ENCODE data around the gene SNW1.

DNA sequence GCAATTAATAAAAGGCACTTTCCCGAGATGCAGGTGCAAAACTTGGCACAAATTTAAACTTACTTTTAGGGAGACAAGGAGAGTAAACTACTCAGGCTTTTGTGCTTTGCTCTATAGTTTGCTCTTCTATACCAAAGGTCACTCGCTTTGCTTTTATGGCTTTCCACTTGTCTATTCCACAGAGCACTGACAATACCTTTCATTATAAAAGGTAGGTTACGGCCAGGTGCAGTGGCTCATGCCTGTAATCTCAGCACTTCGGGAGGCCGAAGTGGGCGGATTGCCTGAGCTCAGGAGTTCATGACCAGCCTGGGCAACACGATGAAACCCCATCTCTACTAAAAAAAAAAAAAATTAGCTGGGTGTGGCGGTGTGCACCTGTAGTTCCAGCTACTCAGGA lies 86.0 kb downstream of the SNW1 start:
- TF ChIP-seq, protein P1, sequence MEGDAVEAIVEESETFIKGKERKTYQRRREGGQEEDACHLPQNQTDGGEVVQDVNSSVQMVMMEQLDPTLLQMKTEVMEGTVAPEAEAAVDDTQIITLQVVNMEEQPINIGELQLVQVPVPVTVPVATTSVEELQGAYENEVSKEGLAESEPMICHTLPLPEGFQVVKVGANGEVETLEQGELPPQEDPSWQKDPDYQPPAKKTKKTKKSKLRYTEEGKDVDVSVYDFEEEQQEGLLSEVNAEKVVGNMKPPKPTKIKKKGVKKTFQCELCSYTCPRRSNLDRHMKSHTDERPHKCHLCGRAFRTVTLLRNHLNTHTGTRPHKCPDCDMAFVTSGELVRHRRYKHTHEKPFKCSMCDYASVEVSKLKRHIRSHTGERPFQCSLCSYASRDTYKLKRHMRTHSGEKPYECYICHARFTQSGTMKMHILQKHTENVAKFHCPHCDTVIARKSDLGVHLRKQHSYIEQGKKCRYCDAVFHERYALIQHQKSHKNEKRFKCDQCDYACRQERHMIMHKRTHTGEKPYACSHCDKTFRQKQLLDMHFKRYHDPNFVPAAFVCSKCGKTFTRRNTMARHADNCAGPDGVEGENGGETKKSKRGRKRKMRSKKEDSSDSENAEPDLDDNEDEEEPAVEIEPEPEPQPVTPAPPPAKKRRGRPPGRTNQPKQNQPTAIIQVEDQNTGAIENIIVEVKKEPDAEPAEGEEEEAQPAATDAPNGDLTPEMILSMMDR (IDR thresholded peaks at IDR 0.05; ENCODE audit: borderline replicate concordance, extremely low read depth, low read length, poor library complexity, severe bottlenecking), result no peak
- TF ChIP-seq EZH2 (IDR thresholded peaks at IDR 0.05; ENCODE audit: borderline replicate concordance, low read depth, low read length, severe bottlenecking), result no peak

Data from DND-41 (cell line).